ENCODE measurements around the gene MICOS13.

Gene MICOS13

GRCh38 chr19:5628919-5629481, 51.3 kb downstream of the MICOS13 start:
- H3K27ac ChIP-seq: 0 out of 2 replicates have a peak overlapping the region, but pooled peaks have one; percentile 1
- TF ChIP-seq, protein P1, sequence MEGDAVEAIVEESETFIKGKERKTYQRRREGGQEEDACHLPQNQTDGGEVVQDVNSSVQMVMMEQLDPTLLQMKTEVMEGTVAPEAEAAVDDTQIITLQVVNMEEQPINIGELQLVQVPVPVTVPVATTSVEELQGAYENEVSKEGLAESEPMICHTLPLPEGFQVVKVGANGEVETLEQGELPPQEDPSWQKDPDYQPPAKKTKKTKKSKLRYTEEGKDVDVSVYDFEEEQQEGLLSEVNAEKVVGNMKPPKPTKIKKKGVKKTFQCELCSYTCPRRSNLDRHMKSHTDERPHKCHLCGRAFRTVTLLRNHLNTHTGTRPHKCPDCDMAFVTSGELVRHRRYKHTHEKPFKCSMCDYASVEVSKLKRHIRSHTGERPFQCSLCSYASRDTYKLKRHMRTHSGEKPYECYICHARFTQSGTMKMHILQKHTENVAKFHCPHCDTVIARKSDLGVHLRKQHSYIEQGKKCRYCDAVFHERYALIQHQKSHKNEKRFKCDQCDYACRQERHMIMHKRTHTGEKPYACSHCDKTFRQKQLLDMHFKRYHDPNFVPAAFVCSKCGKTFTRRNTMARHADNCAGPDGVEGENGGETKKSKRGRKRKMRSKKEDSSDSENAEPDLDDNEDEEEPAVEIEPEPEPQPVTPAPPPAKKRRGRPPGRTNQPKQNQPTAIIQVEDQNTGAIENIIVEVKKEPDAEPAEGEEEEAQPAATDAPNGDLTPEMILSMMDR (conservative IDR thresholded peaks at IDR 0.05): no peak
- TF ChIP-seq ZFX (IDR thresholded peaks at IDR 0.05): no peak

DNA sequence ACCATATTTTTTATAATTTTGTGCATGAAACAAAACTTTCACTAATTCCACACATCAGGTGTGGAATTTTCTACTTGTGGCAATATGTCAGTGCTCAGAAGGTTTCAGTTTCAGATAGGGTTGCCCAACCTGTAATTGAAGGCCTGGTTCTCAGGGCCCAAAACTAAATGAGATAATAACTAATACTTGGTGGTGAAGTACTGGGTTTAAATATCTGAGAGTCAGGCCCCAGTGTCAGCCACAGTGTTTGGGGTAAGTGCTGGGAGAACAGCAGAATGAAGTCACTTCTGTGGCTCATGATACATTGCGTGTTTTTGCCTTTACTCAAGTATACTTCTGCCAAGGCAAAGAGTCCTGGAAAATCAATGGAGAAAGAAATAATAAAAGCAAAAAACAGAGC, 51.9 kb downstream of the MICOS13 start:
- 0 out of 2 replicates have a peak overlapping the region, but pooled peaks have one; percentile 1 for H3K27ac ChIP-seq
- TF ChIP-seq, protein P1 (conservative IDR thresholded peaks at IDR 0.05): no peak
- no peak for TF ChIP-seq ZFX (IDR thresholded peaks at IDR 0.05)
